ENCODE measurements around the gene FAM240A.
"Not testable (repeated sequence)": the region's sequence is repeated elsewhere in the genome, so short reads cannot be mapped to it uniquely, and the experiment has no call there.

The FAM240A gene

DNA sequence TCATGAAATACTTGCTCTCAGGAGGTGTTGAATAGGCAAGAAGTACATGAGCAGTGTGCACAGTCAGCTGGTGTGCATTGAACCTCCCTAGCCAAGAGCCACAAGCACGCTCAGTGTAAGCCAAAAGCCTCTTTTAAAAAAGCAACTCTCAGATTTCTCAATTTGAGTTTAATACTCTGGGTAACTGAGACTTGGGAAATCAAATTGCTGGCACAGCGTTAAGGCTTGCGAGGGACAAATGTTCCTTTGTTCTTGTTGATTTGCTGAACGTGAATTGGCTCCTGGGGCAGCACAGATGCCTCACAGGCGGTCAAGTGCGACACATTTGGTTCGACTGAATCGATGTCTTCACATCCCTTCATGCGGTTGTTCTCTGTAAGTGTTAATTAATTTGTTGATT is at the start of gene FAM240A:
FAM240A (plus strand) TSS at position 202 of the 400 bp plus-strand sequence; CDS start at position 361, 159 bp downstream.
- no peak for FAIRE-seq

DNA sequence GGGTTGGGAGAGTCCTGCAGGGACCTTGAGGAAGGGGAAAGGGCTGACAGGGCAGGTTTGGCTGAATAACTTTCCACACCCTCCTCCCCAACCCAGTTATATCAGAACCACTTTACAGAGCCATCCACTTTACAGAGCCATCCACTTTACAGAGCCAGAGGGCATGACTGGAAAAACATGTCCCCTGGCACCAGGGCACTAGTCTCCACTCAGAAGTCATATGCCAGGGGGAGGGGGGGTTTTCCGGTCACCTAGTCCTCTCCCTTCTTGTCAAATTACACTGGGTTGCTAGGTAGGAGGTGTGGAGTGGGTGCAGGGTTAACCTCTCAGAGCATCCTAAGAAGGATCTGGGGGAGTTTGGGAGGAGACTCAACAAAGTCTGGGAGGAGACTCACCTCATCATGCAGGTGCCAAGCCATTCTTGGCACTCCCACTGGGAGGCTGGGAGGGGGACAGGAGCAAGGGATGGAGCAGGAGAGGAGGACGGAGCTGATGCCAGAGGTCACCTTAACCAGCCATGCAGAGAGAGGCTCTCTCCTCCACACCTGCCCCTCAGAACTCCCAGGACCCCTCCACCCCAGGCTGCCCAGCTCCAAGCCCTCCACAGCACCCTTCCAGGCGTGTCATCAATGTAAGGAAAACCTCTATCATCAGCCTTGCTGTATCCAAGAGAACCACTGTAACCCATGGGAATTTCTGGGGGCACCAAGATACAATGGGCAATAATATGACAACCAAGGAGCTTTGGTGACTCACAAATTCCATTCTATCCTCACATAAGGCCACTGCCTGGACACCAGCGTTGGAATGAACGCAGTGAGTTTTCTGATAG is 47.9 kb upstream of the FAM240A start:
- no peak for FAIRE-seq

GRCh38 chr3:46565077-46565476 is 47.2 kb upstream of the FAM240A start:
- FAIRE-seq: no peak

- FAIRE-seq: no peak
These were observed 46.7 kb upstream of the FAM240A start for GRCh38 chr3:46565607-46566039.

DNA sequence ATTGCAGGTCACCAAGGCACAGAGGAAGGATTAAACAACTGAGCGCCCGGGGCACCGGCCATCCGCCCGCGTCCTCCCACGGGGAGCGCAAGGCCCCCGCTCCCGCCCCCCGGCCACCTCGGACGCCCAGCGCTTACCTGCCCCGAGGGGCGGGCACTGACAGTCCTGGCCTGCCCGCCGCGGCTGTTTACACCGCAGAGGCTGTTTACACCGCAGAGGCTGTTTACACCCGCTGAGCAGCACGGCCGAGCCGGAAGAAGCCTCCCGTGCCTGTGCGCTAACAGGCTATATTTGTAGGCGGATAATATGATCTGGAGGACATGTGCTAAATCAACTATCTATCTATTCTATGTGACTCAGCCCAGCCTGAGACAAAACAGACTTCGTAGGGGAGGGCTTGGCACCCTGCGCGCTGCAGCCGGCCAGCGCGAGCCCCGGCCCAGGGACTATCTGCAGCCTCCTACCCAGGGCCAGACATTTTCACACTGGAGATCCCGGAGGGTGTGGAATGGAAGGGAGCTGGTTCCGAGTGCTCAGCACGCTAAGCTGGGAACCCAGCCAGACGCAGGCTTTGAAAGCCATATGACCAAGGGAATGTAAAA is 46.2 kb upstream of the FAM240A start, which contains the start of gene LRRC2:
LRRC2 (minus strand) TSS at position 263 of the 602 bp plus-strand sequence. CDS start 14,711 bp downstream, outside the sequence.
- no peak for FAIRE-seq

- no peak for FAIRE-seq
These were observed 40.6 kb upstream of the FAM240A start for GRCh38 chr3:46571684-46572083.

GRCh38 chr3:46573701-46574100 is 38.6 kb upstream of the FAM240A start:
- FAIRE-seq: no peak

DNA sequence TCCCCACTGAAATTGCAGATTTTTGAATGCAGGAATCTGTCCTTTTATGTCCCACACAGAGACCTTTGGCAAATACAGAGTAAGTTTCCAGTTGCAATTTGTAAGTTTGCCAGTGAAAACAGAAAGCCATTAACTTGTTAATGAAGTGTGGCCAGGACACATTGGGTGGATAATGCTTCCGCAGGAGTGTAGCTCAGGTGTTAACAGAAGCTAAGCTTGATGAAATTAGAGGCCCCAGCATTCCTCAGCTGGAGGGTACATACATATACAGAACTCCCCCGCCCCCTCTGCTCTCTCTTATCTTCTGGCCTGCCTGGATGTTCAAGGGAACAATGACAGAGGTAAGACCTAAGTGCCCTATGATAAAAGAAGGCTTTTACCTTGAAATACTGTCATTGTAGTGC is 38.1 kb upstream of the FAM240A start:
- no peak for FAIRE-seq

DNA sequence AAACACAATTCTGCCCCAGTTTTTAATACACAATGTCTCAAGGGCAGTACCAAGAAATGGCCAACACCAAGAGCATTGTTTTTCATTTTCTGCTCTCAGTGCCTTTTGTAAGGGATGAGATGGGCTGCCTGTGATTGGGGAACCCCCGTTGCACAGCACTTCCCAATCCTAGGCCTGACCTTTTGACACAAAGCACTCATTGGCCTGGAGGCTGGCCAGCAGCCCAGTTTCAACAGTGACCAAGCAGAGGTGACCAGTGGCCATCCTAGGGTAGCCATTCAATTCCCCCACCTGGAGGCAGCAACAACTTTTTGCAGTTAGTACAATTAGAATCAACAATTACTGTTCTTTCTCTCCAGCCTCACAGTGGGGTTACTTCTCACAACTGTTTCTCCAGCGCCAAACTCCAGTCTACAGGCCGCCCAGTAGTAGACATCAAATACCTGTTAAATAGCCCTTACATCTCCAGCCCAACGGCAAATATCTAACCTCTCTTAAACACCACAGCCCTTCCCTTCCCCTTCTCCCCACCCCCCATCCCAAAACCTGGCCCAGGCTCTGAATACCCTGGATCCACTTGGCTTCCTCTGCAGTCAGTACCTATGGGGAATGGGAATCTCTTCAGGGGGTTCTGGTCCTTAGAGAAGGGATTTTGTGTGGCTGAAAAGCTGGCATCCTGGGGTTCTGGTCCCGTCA is 37.3 kb upstream of the FAM240A start:
- no peak for FAIRE-seq

- FAIRE-seq: no peak
These were observed 36.6 kb upstream of the FAM240A start for GRCh38 chr3:46575577-46576222.

- no peak for FAIRE-seq
These were observed 35.9 kb upstream of the FAM240A start for GRCh38 chr3:46576386-46576785.

DNA sequence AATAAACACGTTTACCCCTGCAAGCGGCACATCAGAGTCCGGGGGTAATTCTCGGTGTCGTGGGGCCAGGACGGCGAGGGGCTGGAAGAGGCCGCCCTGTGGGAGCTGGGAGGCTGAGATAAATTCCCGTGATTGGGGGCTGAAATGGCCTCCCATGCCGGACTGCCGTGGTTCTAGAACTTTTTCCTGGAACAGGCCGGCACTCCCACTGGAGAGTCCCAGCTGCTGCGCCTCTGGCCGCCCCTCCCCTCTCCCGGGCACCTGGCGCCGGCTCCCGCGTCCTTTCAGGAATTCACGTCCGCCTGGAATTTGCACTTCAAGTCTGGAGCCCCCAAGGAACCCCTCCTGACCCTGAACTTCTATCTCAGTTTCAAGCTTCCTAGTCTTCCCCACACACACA is 35.4 kb upstream of the FAM240A start:
- FAIRE-seq: no peak

DNA sequence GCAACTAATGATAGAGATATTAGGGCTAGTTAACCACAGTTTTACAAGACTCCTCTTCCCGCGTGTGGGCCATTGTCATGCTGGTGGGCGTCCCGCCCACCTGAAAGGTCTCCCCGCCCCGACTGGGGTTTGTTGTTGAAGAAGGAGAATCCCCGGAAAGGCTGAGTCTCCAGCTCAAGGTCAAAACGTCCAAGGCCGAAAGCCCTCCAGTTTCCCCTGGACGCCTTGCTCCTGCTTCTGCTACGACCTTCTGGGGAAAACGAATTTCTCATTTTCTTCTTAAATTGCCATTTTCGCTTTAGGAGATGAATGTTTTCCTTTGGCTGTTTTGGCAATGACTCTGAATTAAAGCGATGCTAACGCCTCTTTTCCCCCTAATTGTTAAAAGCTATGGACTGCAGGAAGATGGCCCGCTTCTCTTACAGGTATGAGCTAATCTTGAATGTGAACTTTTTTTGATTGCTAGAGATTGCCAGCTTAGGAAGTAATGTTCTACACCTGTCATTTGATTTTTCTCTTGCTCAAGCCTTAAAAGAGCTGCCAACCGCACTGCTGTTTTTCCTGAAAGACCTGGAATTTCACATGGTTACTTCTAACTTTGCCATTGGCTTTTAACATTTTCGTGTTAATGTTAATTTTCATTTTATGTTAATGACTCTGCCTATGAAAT is 34.6 kb upstream of the FAM240A start:
- FAIRE-seq: not testable (repeated sequence)

DNA sequence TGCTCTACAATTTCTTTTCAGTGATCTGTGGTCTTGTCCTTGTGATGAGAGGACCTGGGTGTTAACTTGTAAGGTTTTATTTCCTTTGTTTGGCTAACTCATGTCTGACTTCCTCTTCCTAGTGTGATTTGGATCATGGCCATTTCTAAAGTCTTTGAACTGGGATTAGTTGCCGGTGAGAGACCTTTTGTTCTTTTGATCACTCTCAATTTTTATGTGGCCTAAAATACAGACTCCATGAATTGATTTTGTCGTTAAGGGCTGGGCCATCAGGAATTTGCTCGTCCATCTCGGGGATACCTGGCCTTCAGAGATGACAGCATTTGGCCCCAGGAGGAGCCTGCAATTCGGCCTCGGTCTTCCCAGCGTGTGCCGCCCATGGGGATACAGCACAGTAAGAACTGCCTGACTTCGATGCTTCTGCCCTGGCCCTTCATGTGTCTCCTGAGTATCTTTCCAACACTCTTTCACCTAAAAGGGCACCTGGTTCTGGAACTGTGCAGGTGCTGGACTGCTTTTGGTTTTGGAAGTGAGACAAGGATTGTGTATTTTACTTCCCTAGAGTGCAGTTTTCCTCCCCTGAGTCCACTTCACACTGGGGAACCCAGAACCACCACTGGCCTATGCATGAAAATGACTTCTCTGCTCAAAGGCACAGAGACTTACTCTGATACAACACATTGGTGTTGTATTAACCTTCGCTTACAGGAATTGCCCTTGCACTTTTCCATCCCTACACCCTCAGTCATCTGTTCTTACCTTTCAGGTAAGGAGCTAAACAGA is 33.2 kb upstream of the FAM240A start:
- no peak for FAIRE-seq

DNA sequence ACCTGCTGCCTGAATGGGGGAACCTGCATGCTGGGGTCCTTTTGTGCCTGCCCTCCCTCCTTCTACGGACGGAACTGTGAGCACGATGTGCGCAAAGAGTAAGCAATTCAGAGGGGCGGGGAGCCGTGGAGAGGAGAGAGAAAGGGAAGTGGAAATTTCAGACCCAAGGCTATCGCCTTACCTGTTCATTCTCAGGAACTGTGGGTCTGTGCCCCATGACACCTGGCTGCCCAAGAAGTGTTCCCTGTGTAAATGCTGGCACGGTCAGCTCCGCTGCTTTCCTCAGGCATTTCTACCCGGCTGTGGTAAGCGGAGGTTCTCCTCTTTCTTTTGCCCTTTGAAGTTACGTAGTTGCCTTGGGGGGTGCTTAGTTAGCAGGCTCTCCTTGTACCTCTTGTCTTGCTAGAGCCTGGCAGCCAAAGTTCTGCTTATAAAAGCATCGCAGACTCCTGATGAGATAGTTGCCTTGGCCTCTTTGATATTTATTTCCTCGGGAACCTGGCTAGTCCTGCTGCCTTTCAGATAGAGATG is 32.5 kb upstream of the FAM240A start:
- no peak for FAIRE-seq

- no peak for FAIRE-seq
These were observed 31.6 kb upstream of the FAM240A start for GRCh38 chr3:46580675-46581074.

GRCh38 chr3:46584598-46585467 is 27.5 kb upstream of the FAM240A start:
- no peak for FAIRE-seq

- no peak for FAIRE-seq
These were observed 26.3 kb upstream of the FAM240A start for GRCh38 chr3:46585799-46586693.

- FAIRE-seq: no peak
These were observed 25.5 kb upstream of the FAM240A start for GRCh38 chr3:46586738-46587246.
